Stimulated activated CD8-positive, alpha-beta memory T cell treated with anti-CD3 and anti-CD28 coated beads, Interleukin-12 subunit alpha, Interleukin-12 subunit beta, amount 100 ng/mL, for 4 hours (primary cell): ENCODE measurements around the gene ITGAD.

ENCODE experiments used
- DNase-seq: peaks from one replicate; pipeline ENCODE4 v3.0.0-alpha.2; 2020; ENCODE audit warnings: low read depth

ITGAD gene

DNA sequence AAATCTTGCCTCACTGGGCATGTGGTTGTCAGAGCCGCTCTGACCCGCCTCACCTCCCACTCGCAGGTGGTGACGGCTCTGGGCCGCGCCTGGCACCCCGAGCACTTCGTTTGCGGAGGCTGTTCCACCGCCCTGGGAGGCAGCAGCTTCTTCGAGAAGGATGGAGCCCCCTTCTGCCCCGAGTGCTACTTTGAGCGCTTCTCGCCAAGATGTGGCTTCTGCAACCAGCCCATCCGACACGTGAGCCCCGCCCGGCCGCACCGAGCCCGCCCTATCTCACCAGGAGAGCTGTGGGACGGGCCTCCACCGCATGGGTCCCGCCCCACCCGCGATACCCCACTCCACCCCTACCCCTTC lies 82.8 kb downstream of the ITGAD start:
- no peak for DNase-seq
